22Rv1 (cell line): ENCODE results near the gene KPNA6.

Experiments used
- CTCF ChIP-seq: fragments of 450-650 bp; IDR thresholded peaks from 2 replicates; pipeline ENCODE4 v1.5.1; 2017; ENCODE audit warnings: mild to moderate bottlenecking
- ZFX ChIP-seq: fragments of 450-650 bp; IDR thresholded peaks from 2 replicates; pipeline ENCODE4 v1.6.1; 2017; ENCODE audit warnings: antibody characterized with exemption, borderline replicate concordance

GRCh38 chr1:32071758-32072621 lies 35.9 kb upstream of the KPNA6 start:
- TF ChIP-seq CTCF, result no peak
- no peak for TF ChIP-seq ZFX
